Adrenal gland (tissue), 5 donors: ENCODE data around the gene BEST1.

ENCODE experiments used
- CTCF ChIP-seq, 6 experiments: fragments of 450-650 bp in 4 of 6; fragments of 200-600 bp in 2 of 6; sonication (generic) in 1 of 6; IDR thresholded peaks; 1 replicate in 5 of 6; 2 replicates in 1 of 6; pipeline versions ENCODE4 v1.5.1 to v1.8.0; 2016 to 2021; ENCODE audit warnings: antibody characterized with exemption in 6 of 6, mild to moderate bottlenecking in 2 of 6, moderate library complexity in 1 of 6
- POLR2A ChIP-seq, 2 donors: fragments of 450-650 bp; IDR thresholded peaks; one replicate each; pipeline ENCODE4 v1.6.1; 2017; ENCODE audit warnings: antibody characterized with exemption in 2 of 2, mild to moderate bottlenecking in 2 of 2, moderate library complexity in 1 of 2
- donor health status: DM: no; HTN: no; CAD: no.

- TF ChIP-seq CTCF (IDR thresholded peaks at IDR 0.05) (no peak), POLR2A (IDR thresholded peaks at IDR 0.05) (no peak)
These were observed 5.4 kb downstream of the BEST1 start for GRCh38 chr11:61955422-61956135.
